ENCODE measurements around the gene GAB4. TPM values are rescaled to one million over a fixed set of nuclear protein-coding genes. Genes with fewer than 3 reads are reported as not detected.

The GAB4 gene
- total RNA-seq, 1 donor from 2014 or later, result not detected

DNA sequence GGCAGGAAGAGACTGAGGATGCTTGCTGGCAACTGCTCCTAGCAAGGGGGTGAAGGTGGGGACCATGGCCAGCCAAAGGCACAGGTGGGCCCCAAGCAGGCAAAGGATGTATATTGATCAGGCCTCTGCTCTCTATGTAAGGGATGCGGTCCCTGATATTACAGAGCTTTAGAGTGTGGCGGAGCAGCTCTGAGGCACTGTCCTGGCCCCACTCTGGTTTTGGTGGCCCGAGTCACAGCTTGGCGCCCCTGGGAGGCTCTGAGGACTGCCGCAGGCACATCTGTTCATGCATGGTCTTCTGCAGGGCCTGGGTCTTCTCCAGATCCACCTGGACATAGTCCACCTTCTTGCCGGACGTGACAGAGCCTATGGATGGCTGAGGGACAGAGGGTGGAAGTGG is 45.5 kb downstream of the GAB4 start:
- TF ChIP-seq, protein P1, sequence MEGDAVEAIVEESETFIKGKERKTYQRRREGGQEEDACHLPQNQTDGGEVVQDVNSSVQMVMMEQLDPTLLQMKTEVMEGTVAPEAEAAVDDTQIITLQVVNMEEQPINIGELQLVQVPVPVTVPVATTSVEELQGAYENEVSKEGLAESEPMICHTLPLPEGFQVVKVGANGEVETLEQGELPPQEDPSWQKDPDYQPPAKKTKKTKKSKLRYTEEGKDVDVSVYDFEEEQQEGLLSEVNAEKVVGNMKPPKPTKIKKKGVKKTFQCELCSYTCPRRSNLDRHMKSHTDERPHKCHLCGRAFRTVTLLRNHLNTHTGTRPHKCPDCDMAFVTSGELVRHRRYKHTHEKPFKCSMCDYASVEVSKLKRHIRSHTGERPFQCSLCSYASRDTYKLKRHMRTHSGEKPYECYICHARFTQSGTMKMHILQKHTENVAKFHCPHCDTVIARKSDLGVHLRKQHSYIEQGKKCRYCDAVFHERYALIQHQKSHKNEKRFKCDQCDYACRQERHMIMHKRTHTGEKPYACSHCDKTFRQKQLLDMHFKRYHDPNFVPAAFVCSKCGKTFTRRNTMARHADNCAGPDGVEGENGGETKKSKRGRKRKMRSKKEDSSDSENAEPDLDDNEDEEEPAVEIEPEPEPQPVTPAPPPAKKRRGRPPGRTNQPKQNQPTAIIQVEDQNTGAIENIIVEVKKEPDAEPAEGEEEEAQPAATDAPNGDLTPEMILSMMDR (IDR thresholded peaks at IDR 0.05; ENCODE audit: unreplicated experiment), result no peak
- no peaks in the 10 kb centered on the region for H3K36me3 Mint-ChIP-seq (ENCODE audit: insufficient read depth)
- H3K27me3 Mint-ChIP-seq, result no peaks in the 10 kb centered on the region
- no peak overlapping the region for H3K27ac Mint-ChIP-seq
- DNase-seq (ENCODE audit: low spot score, unreplicated experiment), result no peak
- H3K4me3 Mint-ChIP-seq (ENCODE audit: low read depth), result no peak overlapping the region
- H3K4me1 Mint-ChIP-seq (ENCODE audit: low read depth), result no peaks in the 10 kb centered on the region
- H3K9me3 Mint-ChIP-seq (ENCODE audit: low read depth), result no peaks in the 10 kb centered on the region

DNA sequence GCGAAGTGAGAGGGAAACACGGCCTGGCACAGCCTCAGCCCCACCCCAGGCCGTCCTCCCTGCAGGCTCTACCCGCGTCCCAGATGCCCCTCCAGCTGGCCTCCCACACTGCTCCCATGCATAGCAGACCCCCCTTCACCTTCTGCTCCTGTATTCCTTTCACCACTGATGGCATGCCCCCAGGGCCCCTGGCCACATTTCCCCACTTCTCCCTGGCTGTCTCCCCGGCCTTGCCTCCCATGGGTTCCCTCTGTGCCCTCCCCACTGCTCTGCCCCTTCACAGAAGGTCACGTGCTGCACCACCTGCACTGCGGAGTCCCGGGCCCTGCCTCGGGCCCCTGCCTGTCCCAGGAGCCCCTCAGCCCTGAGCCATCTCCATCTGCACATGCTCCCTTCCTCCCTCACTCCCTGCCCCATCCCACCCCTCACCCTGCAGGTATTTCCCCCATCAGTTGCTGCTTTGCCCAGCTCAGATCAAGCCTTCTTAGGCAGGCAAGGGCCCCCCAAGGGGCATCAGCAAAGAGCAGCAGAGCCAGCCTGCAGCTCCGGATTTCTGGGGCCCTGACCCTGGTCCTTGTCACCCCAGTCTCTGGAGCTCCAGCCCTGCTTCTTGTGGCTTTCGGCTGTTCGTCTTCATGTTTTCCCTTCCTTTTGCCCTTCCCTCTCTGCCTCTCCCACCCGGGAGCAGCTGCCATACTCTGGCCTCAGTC is 46.4 kb downstream of the GAB4 start:
- no peak overlapping the region for H3K4me3 Mint-ChIP-seq (ENCODE audit: low read depth)
- no peaks in the 10 kb centered on the region for H3K27me3 Mint-ChIP-seq
- no peaks in the 10 kb centered on the region for H3K9me3 Mint-ChIP-seq (ENCODE audit: low read depth)
- no peaks in the 10 kb centered on the region for H3K4me1 Mint-ChIP-seq (ENCODE audit: low read depth)
- no peaks in the 10 kb centered on the region for H3K36me3 Mint-ChIP-seq (ENCODE audit: insufficient read depth)
- no peak overlapping the region for H3K27ac Mint-ChIP-seq
- DNase-seq (ENCODE audit: low spot score, unreplicated experiment), result no peak
- TF ChIP-seq, protein P1 (IDR thresholded peaks at IDR 0.05; ENCODE audit: unreplicated experiment), result no peak

DNA sequence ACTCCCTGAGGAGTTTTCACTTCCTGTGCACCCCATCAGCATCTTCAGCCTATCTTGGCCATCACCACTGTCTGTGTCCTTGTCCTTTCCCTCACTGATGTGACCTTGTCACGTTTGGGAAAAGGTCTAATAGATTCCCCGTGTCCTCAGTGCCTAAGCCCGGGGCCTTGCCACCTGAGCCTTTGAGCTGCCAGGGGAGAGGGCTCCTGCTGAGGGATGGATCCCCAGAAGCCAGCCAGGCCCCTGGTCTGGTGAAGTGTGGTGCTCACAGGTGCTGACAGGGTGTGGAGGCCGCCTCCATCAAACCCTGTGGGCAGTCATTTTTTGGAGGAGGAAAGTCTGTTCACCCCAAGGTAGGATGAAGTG is 47.2 kb downstream of the GAB4 start:
- Mint-ChIP-seq H3K27me3 (no peaks in the 10 kb centered on the region), H3K4me1 (ENCODE audit: low read depth) (no peaks in the 10 kb centered on the region), H3K36me3 (ENCODE audit: insufficient read depth) (no peaks in the 10 kb centered on the region), H3K4me3 (ENCODE audit: low read depth) (no peak overlapping the region), H3K27ac (no peak overlapping the region), H3K9me3 (ENCODE audit: low read depth) (no peaks in the 10 kb centered on the region)
- TF ChIP-seq, protein P1 (IDR thresholded peaks at IDR 0.05; ENCODE audit: unreplicated experiment), result no peak
- no peak for DNase-seq (ENCODE audit: low spot score, unreplicated experiment)

DNA sequence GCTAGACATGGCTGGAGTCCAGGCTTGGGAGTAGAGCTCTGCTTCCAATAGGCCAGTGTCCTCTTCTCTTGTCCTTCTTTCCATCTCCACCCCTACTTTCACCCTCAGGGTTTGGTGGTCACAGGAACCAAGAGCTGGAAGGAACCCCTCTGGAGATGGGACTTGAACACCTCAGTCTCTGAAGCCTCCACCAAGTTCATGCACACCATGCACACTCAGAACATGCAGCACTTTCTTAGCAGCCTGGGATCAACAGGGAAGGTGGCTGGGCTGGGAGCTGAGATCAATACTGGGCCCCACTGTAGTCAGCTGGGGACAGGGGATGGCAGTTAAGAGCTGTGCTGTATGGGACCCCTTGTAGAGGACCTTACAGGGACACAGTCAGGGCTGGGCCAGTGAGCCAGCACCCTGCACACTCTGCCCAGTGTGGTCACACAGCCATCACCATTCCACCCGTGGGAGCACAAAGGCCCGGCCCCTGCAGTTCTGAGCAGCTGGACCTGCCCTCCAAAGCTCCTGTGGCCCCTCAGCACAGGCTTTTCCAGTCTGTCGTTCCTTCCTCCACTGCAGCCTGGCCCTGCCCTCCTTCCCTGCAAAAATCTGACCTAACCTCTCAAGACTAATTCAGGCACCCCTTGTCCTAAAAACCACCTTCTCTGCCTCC is 47.7 kb downstream of the GAB4 start:
- DNase-seq (ENCODE audit: low spot score, unreplicated experiment), result no peak
- TF ChIP-seq, protein P1 (IDR thresholded peaks at IDR 0.05; ENCODE audit: unreplicated experiment), result no peak
- Mint-ChIP-seq H3K36me3 (ENCODE audit: insufficient read depth) (no peaks in the 10 kb centered on the region), H3K27ac (no peak overlapping the region), H3K4me3 (ENCODE audit: low read depth) (no peak overlapping the region), H3K9me3 (ENCODE audit: low read depth) (no peaks in the 10 kb centered on the region), H3K4me1 (ENCODE audit: low read depth) (no peaks in the 10 kb centered on the region), H3K27me3 (no peaks in the 10 kb centered on the region)

DNA sequence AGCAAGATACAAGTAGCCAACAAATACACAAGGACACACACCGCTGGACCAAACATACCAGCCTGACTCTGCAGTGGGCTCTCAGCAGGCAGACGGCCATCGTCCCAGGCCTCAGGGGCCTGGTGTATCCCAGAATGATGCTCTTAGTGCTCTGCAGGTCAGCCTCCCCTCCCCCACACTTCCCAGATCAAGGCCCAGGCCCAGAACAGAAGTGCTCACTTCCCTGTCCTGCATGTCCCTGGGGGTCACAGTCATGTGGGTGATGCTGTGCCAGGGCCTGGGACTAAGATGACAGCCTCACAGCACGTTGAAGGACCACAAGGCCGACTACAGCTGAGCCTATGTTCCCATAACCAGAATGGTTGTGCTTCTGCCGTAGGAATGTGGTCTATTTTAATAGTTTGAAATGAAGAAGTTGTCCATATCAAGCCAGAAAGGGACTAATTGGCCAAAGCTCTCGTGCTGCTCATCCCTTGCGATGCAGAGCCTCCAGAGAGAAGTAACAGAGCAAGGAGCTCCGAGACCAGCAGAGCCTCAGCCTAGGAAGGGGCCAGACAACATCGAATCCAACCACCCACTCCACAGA is 48.6 kb downstream of the GAB4 start:
- no peak overlapping the region for H3K27ac Mint-ChIP-seq
- TF ChIP-seq, protein P1 (IDR thresholded peaks at IDR 0.05; ENCODE audit: unreplicated experiment), result no peak
- H3K27me3 Mint-ChIP-seq, result no peaks in the 10 kb centered on the region
- no peaks in the 10 kb centered on the region for H3K4me1 Mint-ChIP-seq (ENCODE audit: low read depth)
- no peaks in the 10 kb centered on the region for H3K36me3 Mint-ChIP-seq (ENCODE audit: insufficient read depth)
- no peaks in the 10 kb centered on the region for H3K9me3 Mint-ChIP-seq (ENCODE audit: low read depth)
- DNase-seq (ENCODE audit: low spot score, unreplicated experiment), result no peak
- no peak overlapping the region for H3K4me3 Mint-ChIP-seq (ENCODE audit: low read depth)
